ENCODE data around the gene SYNC.

DNA sequence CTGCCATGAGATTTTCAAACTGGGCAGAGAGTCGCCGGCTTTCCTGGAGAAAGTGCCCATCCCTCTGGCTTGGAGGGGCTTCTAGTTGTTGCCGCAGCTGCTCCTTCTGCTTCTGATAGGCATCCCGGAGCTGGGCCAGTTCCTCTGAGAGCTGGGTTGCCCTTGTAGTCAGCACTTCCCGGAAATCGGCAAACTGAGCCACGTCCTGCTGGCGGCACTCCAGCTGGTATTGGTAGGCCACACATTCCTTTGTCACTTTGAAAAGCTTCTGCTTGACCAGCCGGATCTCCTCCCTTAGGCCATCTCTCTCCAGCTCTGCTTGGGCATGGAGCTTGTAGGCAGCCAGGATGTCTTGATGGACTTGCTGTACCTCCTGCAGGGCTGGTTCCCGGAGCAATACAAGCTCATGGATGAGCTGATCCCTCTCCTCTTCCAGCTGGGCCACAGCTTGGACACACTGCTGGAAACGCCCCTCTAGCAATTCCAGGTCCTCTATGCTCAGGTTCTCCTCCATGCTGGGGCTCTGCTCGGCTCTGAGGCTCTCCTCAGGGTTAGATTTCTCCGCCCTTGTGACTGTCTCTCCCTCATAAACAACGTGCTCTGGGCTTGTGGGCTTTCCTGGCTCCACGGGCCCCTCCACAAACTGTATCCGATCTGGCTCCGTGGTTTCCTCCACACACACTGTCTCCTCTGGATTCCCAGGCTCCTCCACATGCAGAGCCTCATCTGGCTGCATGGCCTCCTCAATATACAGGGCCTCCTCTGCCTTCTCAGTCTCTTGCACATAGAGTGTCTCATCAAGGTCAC, 7.3 kb downstream of the SYNC start:
- TF ChIP-seq, protein P1, sequence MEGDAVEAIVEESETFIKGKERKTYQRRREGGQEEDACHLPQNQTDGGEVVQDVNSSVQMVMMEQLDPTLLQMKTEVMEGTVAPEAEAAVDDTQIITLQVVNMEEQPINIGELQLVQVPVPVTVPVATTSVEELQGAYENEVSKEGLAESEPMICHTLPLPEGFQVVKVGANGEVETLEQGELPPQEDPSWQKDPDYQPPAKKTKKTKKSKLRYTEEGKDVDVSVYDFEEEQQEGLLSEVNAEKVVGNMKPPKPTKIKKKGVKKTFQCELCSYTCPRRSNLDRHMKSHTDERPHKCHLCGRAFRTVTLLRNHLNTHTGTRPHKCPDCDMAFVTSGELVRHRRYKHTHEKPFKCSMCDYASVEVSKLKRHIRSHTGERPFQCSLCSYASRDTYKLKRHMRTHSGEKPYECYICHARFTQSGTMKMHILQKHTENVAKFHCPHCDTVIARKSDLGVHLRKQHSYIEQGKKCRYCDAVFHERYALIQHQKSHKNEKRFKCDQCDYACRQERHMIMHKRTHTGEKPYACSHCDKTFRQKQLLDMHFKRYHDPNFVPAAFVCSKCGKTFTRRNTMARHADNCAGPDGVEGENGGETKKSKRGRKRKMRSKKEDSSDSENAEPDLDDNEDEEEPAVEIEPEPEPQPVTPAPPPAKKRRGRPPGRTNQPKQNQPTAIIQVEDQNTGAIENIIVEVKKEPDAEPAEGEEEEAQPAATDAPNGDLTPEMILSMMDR (conservative IDR thresholded peaks at IDR 0.05; ENCODE audit: low read depth in 2 of 2) = no peak
- TF ChIP-seq EZH2 (IDR thresholded peaks at IDR 0.05; ENCODE audit: low read depth, unreplicated experiment) = no peak
- TF ChIP-seq POLR2AphosphoS5 (IDR thresholded peaks at IDR 0.05; ENCODE audit: low read depth) = no peak
